Fibroblast of pulmonary artery (primary cell): ENCODE data around the gene CDKN3.
"Not testable (repeated sequence)": the region's sequence is repeated elsewhere in the genome, so short reads cannot be mapped to it uniquely, and the experiment has no call there.

ENCODE experiments used
- DNase-seq: peaks from one replicate; pipeline ENCODE4 v3.0.0-alpha.2; 2010; ENCODE audit warnings: low read depth
- H3K4me3 ChIP-seq: replicated peaks from 2 replicates; pipeline ENCODE4 v1.5.1; 2011; ENCODE audit warnings: low read depth, mild to moderate bottlenecking, control low read depth, low read length, moderate library complexity
- TF ChIP-seq, protein P1 (sequence below): IDR thresholded peaks from 2 replicates; pipeline ENCODE4 v1.5.1; 2011; ENCODE audit warnings: mild to moderate bottlenecking, control low read depth, low read length, inconsistent platforms; ENCODE audit errors: missing control alignments

Gene CDKN3

DNA sequence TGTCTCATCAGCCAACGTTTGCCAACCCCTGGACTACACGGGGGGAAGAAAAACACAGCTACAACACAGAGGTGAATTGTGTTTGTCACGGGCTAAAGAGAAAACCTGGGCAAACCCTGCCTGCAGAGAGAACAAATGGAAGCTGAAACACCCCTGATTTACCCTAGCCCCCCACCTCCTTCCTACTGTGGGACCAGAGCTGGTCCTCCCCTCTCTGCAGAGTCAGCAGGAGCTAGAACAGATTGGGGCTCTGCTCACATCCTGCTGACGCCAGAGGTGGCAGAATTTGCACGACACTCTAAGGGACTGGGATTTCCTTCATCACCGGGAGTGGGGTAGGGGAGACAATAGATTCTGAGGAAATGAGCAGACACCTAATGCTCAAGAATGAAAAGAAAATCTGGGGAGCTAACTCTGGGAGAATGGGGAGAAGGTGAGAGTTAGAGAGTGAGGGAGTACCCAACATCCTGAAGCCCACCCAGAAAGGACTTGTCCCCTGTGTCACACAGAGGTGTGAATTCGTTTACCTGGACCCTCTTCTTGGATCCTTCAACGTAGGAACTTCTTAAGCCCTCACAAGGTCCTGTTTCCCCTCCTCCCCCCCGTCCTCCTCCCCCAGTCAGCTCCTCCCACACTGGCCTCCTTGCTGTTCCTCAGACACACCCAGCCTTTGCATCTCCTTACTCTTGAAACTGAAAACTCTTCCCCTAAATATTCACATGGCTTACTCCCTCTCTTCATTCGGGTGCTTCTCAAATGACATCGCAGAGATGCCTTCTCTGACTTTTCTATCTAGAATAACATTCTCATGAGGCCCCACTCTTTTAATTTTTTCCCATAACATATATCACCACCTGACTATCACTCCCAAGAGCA is 26.2 kb upstream of the CDKN3 start:
- TF ChIP-seq, protein P1, sequence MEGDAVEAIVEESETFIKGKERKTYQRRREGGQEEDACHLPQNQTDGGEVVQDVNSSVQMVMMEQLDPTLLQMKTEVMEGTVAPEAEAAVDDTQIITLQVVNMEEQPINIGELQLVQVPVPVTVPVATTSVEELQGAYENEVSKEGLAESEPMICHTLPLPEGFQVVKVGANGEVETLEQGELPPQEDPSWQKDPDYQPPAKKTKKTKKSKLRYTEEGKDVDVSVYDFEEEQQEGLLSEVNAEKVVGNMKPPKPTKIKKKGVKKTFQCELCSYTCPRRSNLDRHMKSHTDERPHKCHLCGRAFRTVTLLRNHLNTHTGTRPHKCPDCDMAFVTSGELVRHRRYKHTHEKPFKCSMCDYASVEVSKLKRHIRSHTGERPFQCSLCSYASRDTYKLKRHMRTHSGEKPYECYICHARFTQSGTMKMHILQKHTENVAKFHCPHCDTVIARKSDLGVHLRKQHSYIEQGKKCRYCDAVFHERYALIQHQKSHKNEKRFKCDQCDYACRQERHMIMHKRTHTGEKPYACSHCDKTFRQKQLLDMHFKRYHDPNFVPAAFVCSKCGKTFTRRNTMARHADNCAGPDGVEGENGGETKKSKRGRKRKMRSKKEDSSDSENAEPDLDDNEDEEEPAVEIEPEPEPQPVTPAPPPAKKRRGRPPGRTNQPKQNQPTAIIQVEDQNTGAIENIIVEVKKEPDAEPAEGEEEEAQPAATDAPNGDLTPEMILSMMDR: no peak
- no peak overlapping the region for H3K4me3 ChIP-seq
- no peak for DNase-seq

DNA sequence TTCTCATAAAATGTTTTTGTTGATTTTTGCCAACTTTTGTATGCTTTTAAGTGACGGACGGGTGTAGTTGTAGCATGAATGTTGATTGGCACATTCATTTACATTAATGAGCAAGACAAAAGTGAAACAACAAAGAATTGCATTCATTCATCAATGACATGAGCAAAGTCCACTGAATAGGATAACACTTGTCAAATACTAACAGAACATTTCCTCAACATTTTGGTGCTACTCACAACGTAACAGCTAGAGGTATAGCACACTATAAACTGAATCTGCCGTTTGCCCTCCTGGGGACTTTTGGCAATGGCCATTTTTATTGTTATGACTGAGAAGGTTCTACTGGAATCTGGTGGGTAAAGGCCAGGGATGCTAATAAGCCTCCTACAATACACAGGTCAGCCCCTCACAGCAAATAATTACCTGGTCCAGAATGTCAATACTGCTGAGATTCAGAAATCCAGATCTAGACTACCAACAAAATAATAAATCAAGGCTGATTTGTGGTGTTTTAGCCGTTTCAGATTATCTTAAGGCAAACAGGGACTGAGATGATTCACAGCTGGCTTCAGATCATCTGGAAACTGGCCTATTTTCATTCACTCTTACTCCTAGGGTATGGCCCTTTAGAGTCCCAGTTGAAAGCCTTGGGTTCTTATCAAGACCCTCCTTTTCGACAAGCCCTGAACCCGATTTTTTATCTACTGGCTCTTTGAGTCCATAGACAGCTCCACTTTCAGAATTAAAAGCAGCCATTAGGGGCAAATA is 22.5 kb upstream of the CDKN3 start:
- TF ChIP-seq, protein P1: no peak
- H3K4me3 ChIP-seq: no peak overlapping the region
- DNase-seq: peak; percentile 57

DNA sequence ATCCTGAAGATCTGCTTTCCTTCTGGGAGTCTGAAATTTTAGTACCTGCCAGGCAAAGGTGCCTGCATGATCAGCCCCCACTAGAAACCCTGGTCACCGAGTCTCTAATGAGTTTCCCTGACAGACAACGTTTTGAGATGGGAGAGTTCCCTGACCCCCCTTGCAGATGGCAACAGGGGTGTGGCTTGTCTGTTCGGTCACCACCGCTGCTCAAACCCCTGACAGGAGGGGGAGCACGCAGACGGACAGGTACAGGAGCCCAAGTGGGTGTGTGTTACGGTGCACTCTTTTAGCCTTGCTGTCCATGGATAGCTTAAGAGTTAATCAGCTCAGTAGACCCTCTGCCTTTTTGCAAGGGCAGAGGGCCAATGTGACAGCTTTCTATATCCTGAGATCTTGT is 19.3 kb upstream of the CDKN3 start:
- DNase-seq: no peak
- TF ChIP-seq, protein P1: no peak
- no peak overlapping the region for H3K4me3 ChIP-seq

DNA sequence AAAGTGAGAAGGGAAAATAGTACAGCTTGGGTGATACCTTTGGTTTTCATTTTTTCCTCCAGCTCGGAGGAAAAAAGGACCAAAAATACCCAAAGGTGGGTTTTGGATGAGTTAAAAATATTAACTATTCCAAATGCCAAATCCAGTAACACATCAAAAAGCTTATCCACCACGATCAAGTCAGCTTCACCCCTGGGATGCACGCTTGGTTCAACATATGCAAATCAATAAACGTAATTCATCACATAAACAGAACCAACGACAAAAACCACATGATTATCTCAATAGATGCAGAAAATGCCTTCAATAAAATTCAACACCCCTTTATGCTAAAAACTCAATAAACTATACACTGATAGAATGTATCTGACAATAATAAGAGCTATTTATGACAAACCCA is 17.9 kb upstream of the CDKN3 start:
- H3K4me3 ChIP-seq, DNase-seq: not testable (repeated sequence)

DNA sequence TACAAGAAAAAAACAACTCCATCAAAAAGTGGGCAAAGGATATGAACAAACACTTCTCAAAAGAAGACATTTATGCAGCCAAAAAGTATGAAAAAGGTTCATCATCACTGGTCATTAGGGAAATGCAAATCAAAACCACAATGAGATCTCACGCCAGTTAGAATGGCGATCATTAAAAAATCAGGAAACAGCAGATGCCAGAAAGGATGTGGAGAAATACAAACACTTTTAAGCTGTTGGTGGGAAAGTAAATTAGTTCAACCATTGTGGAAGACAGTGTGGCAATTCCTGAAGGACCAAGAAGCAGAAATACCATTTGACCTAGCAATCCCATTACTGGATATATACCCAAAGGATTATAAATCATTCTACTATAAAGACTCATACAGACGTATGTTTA is 16.2 kb upstream of the CDKN3 start:
- DNase-seq, H3K4me3 ChIP-seq: not testable (repeated sequence)

DNA sequence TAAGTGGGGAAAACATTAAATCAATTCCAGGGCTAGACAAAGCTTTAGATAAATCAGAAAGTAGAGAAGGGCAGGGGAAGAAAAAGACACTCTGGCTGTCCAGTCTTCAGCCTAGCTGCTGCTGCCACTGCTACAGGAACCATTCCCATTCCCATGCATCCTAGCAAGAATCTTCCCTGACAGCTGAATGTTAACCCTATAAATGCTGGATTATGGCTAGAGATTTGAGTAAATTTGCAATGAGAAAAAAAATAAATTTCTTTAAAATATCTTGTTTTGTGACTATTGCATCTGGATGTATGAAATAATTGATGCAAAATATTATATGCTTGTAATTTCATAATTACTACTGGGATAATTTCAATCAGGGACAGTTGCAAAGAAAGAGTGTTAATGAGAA is 15.0 kb upstream of the CDKN3 start:
- TF ChIP-seq, protein P1: no peak
- no peak for DNase-seq
- no peak overlapping the region for H3K4me3 ChIP-seq

DNA sequence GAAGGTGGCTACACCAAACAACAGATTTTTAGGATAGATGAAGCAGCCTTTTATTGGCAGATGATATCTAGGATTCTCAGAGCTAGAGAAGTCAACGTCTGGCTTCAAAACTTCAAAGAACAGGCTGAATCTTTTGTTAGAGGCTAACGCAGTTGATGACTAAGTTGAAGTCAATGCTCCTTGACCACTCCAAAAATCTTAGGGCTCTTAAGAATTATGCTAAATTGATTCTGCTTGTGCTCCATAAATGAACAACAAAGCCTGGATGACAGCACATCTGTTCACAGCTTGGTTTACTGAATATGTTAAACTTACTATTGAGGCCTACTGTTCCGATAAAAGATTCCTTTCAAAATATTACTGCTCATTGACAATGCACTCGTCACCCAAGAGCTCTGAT is 13.0 kb upstream of the CDKN3 start:
- no peak overlapping the region for H3K4me3 ChIP-seq
- DNase-seq: no peak
- TF ChIP-seq, protein P1: no peak
